ENCODE measurements around the gene JAKMIP1.

Gene JAKMIP1

DNA sequence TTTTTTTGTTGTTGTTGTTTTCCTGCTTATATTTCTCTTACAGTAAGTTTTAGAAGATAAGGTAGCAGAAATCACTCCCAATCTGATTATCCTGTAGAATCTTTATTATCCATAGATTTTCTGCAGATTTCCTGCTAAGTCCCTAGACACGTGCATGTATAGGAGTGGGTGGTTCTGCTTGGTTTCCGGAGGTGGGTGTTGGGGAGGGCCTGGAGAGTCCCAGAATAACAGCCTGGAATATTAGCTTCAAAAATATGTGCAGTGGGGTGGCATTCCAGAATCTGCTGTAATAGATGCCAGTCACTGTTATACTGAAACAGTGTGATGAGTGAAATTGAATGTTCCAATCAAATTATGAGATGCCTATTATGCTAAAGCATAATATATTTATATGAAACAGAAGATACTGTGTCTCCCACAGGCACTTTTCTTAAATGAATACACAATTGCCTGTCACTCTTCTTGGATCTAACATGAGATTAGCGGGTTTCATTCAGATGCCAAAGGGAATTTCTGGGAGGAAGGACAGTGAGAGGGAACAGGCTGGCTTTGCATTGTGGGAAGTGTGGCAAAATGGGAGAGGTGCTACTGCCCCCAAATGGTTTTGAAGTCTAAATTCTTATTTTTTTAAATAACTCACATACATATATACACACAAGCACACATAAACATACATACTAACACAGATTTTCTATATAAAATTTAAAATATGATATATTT lies 219.8 kb downstream of the JAKMIP1 start:
- no peak for DNase-seq

DNA sequence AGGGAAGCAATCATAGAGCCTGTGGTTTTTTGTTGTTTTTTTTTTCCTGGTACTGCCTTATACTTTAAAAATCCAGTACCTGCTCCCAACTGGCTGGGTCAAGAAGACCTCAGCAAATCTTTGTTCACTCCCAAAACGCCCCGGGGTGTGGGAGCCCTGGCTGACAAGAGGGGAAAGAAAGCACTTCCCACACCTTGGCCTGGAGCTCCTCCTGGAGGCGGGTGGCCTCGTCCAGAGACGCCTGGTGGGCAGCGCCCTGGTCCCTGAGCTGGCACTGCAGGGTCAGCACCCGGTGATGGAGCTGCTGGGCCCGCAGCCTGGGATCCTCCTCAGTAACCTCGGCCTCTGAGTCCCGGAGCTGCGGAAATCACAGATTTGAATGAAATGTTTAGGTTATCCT lies 220.4 kb downstream of the JAKMIP1 start:
- no peak for DNase-seq

DNA sequence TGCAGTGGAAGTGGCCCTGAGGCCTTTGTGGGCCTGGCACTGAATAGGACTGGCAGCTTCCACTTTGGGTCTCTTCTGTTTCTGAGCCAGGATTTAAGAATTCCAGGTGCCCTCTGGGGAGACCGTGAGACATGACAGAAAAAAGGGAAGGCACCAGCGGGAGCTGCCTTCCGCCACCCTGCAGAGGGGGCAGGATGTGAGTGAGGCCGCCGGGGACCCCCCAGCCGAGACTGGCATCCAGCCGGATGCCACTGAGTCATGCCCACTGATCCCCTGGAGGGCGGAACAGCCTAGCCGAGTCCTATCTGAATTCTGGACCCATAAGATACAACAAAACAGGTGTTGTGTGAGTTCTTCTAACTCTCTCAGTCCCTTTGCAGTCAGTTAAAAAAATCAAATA lies 223.4 kb downstream of the JAKMIP1 start:
- DNase-seq = no peak

DNA sequence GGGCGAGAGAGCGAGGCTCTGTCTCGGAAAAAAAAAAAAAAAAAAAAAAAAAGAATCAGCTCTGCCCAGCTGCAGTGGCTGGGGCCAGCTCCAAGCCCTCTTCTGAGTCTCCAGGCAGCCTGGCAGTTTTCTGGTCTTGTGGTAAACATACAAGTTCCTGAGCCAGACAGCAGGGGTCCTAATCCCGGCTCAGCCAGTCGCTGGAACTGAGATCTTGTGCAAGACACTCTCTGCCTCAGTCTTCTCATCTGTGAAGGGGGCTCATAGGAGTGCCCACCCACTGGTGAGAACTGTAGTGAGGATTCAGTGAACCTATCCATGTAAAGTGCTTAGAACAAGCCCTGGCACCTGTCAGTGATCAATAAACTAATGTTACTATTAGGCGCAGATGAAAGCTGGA lies 223.9 kb downstream of the JAKMIP1 start:
- DNase-seq = no peak
